CD8-positive, alpha-beta memory T cell (primary cell): ENCODE measurements around the gene RPS14. TPM values are rescaled to one million over a fixed set of nuclear protein-coding genes. Genes with fewer than 3 reads are reported as not detected.
A peak's percentile ranks its signal among the peaks of the same experiment; 100 is the strongest.

Source experiments
- CTCF ChIA-PET: fragments of 350-600 bp; sonication (Branson Sonifier 250); formaldehyde crosslinking; loops from one replicate; lab custom pipeline; 2021; ENCODE audit warnings: antibody characterized with exemption; lab: Charles Lee
- POLR2A ChIA-PET: fragments of 350-600 bp; sonication (Branson Sonifier 250); formaldehyde crosslinking; loops from one replicate; lab custom pipeline; 2021; ENCODE audit warnings: antibody characterized with exemption; lab: Charles Lee
- DNase-seq, 5 donors: peaks; one replicate each; pipeline versions ENCODE4 v3.0.0 to v3.0.0-alpha.2; 2020 to 2022; ENCODE audit warnings: mixed read lengths in 1 of 5
- H3K27ac ChIP-seq: one replicate; pipeline ENCODE4 v1.7.0; 2013; ENCODE audit warnings: low read depth, mild to moderate bottlenecking, low read length, moderate library complexity
- H3K27me3 ChIP-seq: 2 replicates; pipeline ENCODE4 v1.7.0; 2013; ENCODE audit warnings: low read length, mild to moderate bottlenecking; ENCODE audit not compliant: insufficient read depth, poor library complexity, severe bottlenecking
- H3K36me3 ChIP-seq: 2 replicates; pipeline ENCODE4 v1.7.0; 2013; ENCODE audit warnings: mild to moderate bottlenecking, low read length, moderate library complexity; ENCODE audit not compliant: insufficient read depth
- H3K4me1 ChIP-seq: 2 replicates; pipeline ENCODE4 v1.7.0; 2013; ENCODE audit warnings: mild to moderate bottlenecking, low read length, moderate library complexity; ENCODE audit not compliant: insufficient read depth
- H3K4me3 ChIP-seq: 2 replicates; pipeline ENCODE4 v1.7.0; 2013; ENCODE audit warnings: mild to moderate bottlenecking, low read length
- H3K9me3 ChIP-seq: 2 replicates; pipeline ENCODE4 v1.7.0; 2013; ENCODE audit warnings: mild to moderate bottlenecking, low read length
- H3K27ac Mint-ChIP-seq, 8 donors: one replicate each; pipeline ENCODE4 v1.8.0; 2020 to 2021; ENCODE audit warnings: mixed read lengths in 8 of 8, mild to moderate bottlenecking in 6 of 8, inconsistent platforms in 3 of 8, moderate library complexity in 3 of 8
- H3K27me3 Mint-ChIP-seq, 2 donors: one replicate each; pipeline ENCODE4 v1.8.0; 2020 to 2021; ENCODE audit warnings: mixed read lengths in 2 of 2, mild to moderate bottlenecking in 1 of 2, moderate library complexity in 1 of 2
- H3K36me3 Mint-ChIP-seq, 3 donors: one replicate each; pipeline ENCODE4 v1.8.0; 2020 to 2021; ENCODE audit warnings: mixed read lengths in 3 of 3, inconsistent platforms in 1 of 3, mild to moderate bottlenecking in 1 of 3
- H3K4me1 Mint-ChIP-seq, 3 donors: one replicate each; pipeline ENCODE4 v1.8.0; 2020 to 2021; ENCODE audit warnings: mixed read lengths in 3 of 3, inconsistent platforms in 1 of 3, mild to moderate bottlenecking in 1 of 3
- H3K4me3 Mint-ChIP-seq, 7 donors: one replicate each; pipeline ENCODE4 v1.8.0; 2020 to 2021; ENCODE audit warnings: mixed read lengths in 7 of 7, mild to moderate bottlenecking in 6 of 7, moderate library complexity in 4 of 7, inconsistent platforms in 2 of 7
- H3K9me3 Mint-ChIP-seq, 5 donors: one replicate each; pipeline ENCODE4 v1.8.0; 2020 to 2022; ENCODE audit warnings: mixed read lengths in 5 of 5, mild to moderate bottlenecking in 3 of 5, moderate library complexity in 2 of 5, inconsistent platforms in 1 of 5
- polyA plus RNA-seq: library from polyadenylated mRNA; unstranded; fragments of 300-500 nt; fragmentation: Illumina TruSeq; gene quantifications from one replicate; pipeline ENCODE4 v1.2.3, GENCODE V29; 2021
- total RNA-seq, 2 experiments: library from RNA; stranded (reverse); gene quantifications; one replicate each; pipeline ENCODE4 v1.2.3, GENCODE V29; 2021

The RPS14 gene
- total and polyA plus RNA-seq, 3 experiments from 2014 or later, result 2,924 to 6,416 (median 3,007) TPM

DNA sequence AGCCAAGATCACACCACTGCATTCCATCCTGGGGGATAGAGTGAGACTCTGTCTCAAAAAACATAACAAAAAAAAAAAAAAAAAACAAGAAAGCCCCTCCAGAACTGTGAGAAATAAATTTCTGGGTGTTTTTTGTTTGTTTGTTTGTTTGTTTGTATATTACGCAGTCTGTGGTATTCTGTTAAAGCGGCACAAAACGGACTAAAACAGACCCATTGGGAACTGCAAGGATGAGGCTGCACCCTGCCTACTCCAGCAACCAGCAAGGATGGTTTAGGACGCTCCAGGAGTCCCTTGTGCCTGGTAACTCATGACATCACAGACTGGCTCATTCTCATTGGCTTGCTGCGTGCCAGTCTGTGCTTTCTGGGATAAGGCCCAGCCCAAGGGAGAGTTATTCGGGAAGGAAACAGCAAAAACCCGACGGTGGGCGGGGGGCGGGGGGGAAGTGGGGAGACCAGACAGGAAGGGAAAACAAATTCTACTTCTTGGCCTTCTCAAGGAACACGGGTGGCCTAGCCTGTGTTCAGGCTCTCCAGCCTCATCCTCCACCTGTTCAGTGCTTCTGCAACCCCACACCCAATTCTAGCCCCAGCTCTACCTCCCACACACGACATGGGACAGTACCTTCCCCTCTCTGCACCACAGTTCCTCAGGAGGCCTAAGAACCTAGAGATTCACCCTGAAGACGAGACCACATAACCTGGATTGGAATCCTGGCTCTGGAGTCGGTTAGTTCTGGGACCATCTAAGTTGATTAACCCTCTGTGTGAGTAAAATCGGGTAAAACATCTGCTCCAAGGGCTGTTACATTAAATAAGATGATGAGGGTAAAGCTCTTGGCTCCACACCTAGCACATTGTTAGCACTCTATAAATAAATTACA is 39.7 kb downstream of the RPS14 start:
- H3K9me3 ChIP-seq, result no peaks in the 10 kb centered on the region
- peak overlapping the region; percentile 96 for H3K4me3 ChIP-seq
- Mint-ChIP-seq H3K27ac (peak overlapping the region; percentile 98 to 100 (median 100)), H3K9me3 (no peaks in the 10 kb centered on the region), H3K36me3 (peaks cover 0 to 50% (median 2%) of the 10 kb centered on the region in 3 donors), H3K4me1 (peaks cover 41 to 66% (median 46%) of the 10 kb centered on the region in 3 donors), H3K4me3 (peak overlapping the region; percentile 96 to 99 (median 97)), H3K27me3 (peaks cover 0 to 1% of the 10 kb centered on the region in 2 donors)
- CTCF ChIA-PET, result interaction anchor here (0.8 to 4.7 kb wide), 8 partner anchors 11 to 40 kb away, joined by 3 to 31 read pairs (median 4); partner anchors contain the start of gene RPS14
- H3K4me1 ChIP-seq, result peaks cover 46% of the 10 kb centered on the region
- peak overlapping the region; percentile 96 for H3K27ac ChIP-seq
- POLR2A ChIA-PET, result interaction anchor here (0.8 to 4.2 kb wide), 4 partner anchors 26 to 52 kb away, joined by 3 to 37 read pairs (median 4); partner anchors contain the start of genes RPS14 and TCOF1
- peaks cover 23% of the 10 kb centered on the region for H3K36me3 ChIP-seq
- peak; percentile 26 to 73 (median 45) for DNase-seq
- no peaks in the 10 kb centered on the region for H3K27me3 ChIP-seq

DNA sequence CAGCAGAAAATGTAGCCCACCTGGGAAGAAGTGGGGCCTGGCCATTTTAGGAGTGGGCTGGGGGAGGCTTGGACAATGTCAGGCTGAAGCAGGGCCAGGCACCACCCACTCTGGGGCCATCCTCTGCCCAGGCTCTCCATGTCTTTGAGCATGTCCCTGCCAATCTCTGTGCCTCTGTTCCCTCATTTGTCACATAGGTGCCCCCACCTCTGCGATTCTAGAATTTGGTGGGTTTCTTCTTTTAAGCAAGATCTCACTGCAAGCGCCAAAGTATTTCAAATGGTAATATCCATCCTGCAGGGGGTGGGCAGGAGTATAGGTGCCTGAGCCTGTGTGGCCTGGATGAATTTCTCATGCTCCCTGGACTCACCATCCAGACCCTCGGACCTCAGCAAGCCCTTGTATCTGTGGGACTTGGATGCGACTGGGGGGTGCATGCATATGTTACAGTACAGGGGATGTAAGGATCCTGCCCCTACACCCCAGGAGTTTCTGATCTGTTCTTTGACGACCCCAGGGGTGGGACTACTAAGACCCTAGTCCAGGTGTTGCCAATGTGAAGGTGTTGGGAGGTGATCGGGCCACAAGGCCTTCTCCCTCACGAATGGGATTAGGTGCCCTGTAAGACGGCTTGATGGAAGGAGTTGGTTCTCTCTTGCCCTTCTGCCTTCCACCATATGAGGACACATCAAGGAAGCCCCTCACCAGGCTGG is 41.2 kb downstream of the RPS14 start:
- Mint-ChIP-seq H3K4me3 (peak overlapping the region; percentile 26 to 96 (median 49)), H3K4me1 (peaks cover 39 to 65% (median 42%) of the 10 kb centered on the region in 3 donors)

DNA sequence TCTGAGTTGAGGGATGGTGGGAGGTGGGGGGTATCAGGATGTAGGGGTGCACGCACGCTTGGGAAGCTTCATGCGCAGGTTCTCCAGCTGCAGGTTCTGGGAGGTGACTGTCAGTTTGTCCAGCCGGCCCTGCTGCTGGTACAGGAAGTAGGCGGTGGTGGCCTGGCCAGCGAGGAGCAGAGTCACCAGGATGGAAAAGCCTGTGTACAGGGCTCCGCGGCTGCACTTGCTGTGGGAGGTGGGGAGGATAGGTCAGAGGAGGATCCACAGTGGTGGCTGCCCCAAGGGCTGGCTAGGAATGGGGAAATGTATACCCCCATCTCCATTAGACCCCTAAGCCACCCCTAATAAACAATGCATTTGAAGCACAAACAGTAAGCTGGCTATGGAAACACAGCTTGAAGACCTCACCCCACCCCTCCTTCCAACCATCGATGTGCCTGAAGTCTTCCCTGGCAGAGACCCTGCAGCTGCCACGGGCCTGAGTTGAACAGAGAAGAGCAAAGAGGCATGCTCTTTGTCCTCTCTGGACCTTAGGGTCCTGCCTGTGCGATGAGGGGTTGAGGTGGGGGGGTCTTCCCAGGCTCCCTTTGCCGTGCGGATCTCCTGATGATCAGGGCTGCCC is 42.3 kb downstream of the RPS14 start:
- Mint-ChIP-seq H3K9me3 (no peaks in the 10 kb centered on the region), H3K27me3 (peaks cover 0 to 1% of the 10 kb centered on the region in 2 donors), H3K36me3 (peaks cover 3 to 71% (median 4%) of the 10 kb centered on the region in 3 donors), H3K27ac (peak overlapping the region in 6 of 8 donors; percentile 45 to 99 (median 60)), H3K4me3 (peak overlapping the region in 2 of 7 donors; percentile 70 to 74), H3K4me1 (peaks cover 28 to 54% (median 31%) of the 10 kb centered on the region in 3 donors)
- no peak overlapping the region for H3K4me3 ChIP-seq
- ChIA-PET CTCF (interaction anchor here (2.7 kb wide), 1 partner anchor 10 kb away, joined by 13 read pairs; no protein-coding TSS in a partner anchor), POLR2A (no interaction called here)
- H3K27me3 ChIP-seq, result no peaks in the 10 kb centered on the region
- no peak overlapping the region for H3K27ac ChIP-seq
- H3K4me1 ChIP-seq, result peaks cover 36% of the 10 kb centered on the region
- no peaks in the 10 kb centered on the region for H3K9me3 ChIP-seq
- H3K36me3 ChIP-seq, result peaks cover 35% of the 10 kb centered on the region
- DNase-seq, result no peak

More for the DNA sequence above, 41.2 kb downstream of the RPS14 start:
- H3K36me3 ChIP-seq, result peaks cover 25% of the 10 kb centered on the region
- no peak overlapping the region for H3K4me3 ChIP-seq
- CTCF ChIA-PET, result interaction anchor here (0.8 to 4.7 kb wide), 3 partner anchors 9 to 28 kb away, joined by 3 to 31 read pairs (median 13); no protein-coding TSS in a partner anchor
- no peaks in the 10 kb centered on the region for H3K9me3 Mint-ChIP-seq
- no peaks in the 10 kb centered on the region for H3K9me3 ChIP-seq
- H3K27me3 ChIP-seq, result no peaks in the 10 kb centered on the region
- POLR2A ChIA-PET, result no interaction called here
- peak in 1 of 5 donors; percentile 18 for DNase-seq
- H3K27ac ChIP-seq, result no peak overlapping the region
- peak overlapping the region in 7 of 8 donors; percentile 21 to 99 (median 72) for H3K27ac Mint-ChIP-seq
- H3K4me1 ChIP-seq, result peaks cover 42% of the 10 kb centered on the region
- H3K27me3 Mint-ChIP-seq, result peaks cover 0 to 1% of the 10 kb centered on the region in 2 donors
- peaks cover 0 to 63% (median 2%) of the 10 kb centered on the region in 3 donors for H3K36me3 Mint-ChIP-seq

DNA sequence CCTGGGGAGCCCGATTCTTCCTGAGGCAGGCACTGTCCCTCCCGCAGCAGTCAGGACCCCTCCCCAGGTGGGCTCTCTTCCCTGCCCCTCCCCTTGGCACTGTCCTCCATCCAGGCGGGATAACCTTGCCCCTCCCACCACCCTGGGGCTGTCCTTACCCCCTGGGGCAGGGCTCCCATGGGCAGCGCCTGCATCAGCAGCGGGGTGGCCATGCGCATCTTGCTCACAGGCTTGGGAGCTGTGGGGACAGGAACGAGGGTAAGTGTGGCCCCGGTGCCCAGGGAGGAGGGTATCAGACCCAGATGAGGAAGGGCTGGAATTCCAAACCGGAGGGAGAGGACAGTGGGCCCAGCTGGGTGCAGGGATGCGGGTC is 42.8 kb downstream of the RPS14 start:
- peaks cover 40% of the 10 kb centered on the region for H3K36me3 ChIP-seq
- POLR2A ChIA-PET, result no interaction called here
- Mint-ChIP-seq H3K4me3 (peak overlapping the region in 1 of 7 donors; percentile 70), H3K36me3 (peaks cover 4 to 74% (median 4%) of the 10 kb centered on the region in 3 donors), H3K4me1 (peaks cover 28 to 55% (median 31%) of the 10 kb centered on the region in 3 donors), H3K27ac (peak overlapping the region in 4 of 8 donors; percentile 47 to 93 (median 72)), H3K9me3 (no peaks in the 10 kb centered on the region), H3K27me3 (peaks cover 0 to 1% of the 10 kb centered on the region in 2 donors)
- peak in 1 of 5 donors; percentile 45 for DNase-seq
- no peaks in the 10 kb centered on the region for H3K27me3 ChIP-seq
- CTCF ChIA-PET, result interaction anchor here (1.4 to 2.7 kb wide), 2 partner anchors 10 to 29 kb away, joined by 3 to 13 read pairs; no protein-coding TSS in a partner anchor
- H3K4me1 ChIP-seq, result peaks cover 32% of the 10 kb centered on the region
- no peaks in the 10 kb centered on the region for H3K9me3 ChIP-seq
- H3K4me3 ChIP-seq, result no peak overlapping the region
- H3K27ac ChIP-seq, result no peak overlapping the region

DNA sequence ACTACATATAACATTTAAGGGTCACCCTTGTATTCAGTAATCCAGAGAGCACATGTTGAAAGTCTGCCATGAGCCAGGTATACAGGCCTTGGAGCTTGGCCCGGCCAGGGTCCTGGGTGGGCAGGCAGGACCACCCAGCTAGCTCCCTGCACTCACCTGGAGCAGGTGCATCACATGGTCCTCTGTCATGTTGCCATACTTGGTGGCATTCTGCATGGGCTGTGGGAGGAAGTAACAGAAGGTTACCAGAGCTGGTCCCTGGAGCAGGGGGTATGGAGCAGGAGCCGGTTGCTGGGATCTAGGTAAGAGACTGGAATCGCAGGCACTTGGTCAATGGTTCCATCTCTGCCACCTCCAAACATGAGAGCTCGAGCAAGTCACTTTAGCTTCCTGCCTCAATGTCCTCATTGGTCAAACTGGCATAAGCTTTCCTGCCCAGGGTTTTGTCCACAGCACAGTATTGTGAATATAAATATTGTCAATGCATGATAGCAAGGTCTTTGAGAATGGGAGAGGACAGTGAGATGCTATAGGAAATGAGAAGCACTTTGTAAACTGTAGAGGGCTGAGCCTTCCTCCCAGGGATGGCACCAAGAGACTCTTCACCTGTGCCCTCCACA is 43.3 kb downstream of the RPS14 start:
- Mint-ChIP-seq H3K4me3 (peak overlapping the region in 2 of 7 donors; percentile 34 to 44), H3K4me1 (peaks cover 25 to 55% (median 29%) of the 10 kb centered on the region in 3 donors), H3K36me3 (peaks cover 9 to 79% (median 9%) of the 10 kb centered on the region in 3 donors), H3K27ac (peak overlapping the region in 7 of 8 donors; percentile 51 to 93 (median 60)), H3K27me3 (peaks cover 0 to 1% of the 10 kb centered on the region in 2 donors), H3K9me3 (no peaks in the 10 kb centered on the region)
- DNase-seq, result no peak
- no peaks in the 10 kb centered on the region for H3K9me3 ChIP-seq
- POLR2A ChIA-PET, result no interaction called here
- H3K27me3 ChIP-seq, result no peaks in the 10 kb centered on the region
- peaks cover 45% of the 10 kb centered on the region for H3K36me3 ChIP-seq
- no peak overlapping the region for H3K4me3 ChIP-seq
- peaks cover 27% of the 10 kb centered on the region for H3K4me1 ChIP-seq
- no peak overlapping the region for H3K27ac ChIP-seq
- CTCF ChIA-PET, result interaction anchor here (1.4 to 2.7 kb wide), 2 partner anchors 9 to 30 kb away, joined by 3 to 13 read pairs; no protein-coding TSS in a partner anchor

DNA sequence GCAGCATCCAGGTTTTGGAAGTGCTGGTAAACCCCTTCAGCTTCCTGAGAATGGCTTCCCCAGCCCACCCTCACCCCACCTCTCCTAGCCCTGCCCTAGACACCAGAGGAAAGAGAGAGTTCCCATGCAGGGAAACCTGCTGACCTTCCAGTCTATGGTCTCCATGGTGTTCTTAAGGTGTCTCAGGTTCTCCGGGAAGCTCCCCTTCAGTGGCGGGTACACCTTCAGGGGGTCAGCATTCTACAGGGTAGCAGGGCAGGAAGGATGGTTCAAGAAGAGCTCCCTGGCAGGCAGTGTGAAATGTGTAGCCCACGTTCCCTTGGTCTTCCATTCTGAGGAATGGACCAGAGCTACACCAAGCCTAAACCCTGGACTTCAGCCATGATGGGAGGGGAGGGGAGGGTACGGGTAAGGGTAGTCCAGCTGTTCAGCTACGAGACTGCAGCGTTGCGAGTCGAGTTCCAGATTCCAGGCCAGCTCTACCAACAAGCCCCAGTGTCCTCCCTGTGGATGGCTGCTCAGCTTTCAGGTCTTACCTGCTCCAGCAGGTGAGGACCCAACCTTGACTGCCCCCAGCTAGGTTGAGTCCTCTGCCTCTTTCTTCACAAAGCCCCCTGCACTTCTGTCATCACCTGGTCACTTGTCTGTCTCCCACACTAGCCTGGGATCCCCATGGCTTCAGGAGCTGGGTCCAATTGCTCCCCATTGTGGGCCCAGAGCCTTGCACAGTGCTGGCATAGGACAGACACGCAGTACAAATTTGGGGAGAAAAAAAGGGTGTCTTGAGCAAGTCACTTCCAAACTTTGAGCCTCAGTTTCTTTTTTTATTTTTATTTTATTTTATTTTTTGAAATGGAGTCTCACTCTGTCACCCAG is 44.4 kb downstream of the RPS14 start:
- H3K4me3 Mint-ChIP-seq, result no peak overlapping the region
- H3K27me3 Mint-ChIP-seq, result peaks cover 0 to 1% of the 10 kb centered on the region in 2 donors
- no peak for DNase-seq
- Histone ChIP-seq H3K27me3 (no peaks in the 10 kb centered on the region), H3K4me3 (no peak overlapping the region), H3K9me3 (no peaks in the 10 kb centered on the region), H3K36me3 (peaks cover 56% of the 10 kb centered on the region), H3K4me1 (peaks cover 17% of the 10 kb centered on the region), H3K27ac (no peak overlapping the region)
- H3K9me3 Mint-ChIP-seq, result no peaks in the 10 kb centered on the region
- peaks cover 16 to 55% (median 21%) of the 10 kb centered on the region in 3 donors for H3K4me1 Mint-ChIP-seq
- ChIA-PET POLR2A (no interaction called here), CTCF (interaction anchor here (0.7 to 2.7 kb wide), 3 partner anchors 8 to 31 kb away, joined by 3 to 13 read pairs (median 3); no protein-coding TSS in a partner anchor)
- H3K36me3 Mint-ChIP-seq, result peaks cover 11 to 83% (median 15%) of the 10 kb centered on the region in 3 donors
- H3K27ac Mint-ChIP-seq, result peak overlapping the region in 6 of 8 donors; percentile 14 to 93 (median 53)
